HG03196 (cell line): Measurements from ENCODE around the gene CXCL17.

ENCODE experiments used
- ATAC-seq: cut with Tn5 transposase; IDR thresholded peaks from one replicate; pipeline ENCODE4 v1.9.1; 2021; ENCODE audit not compliant: unreplicated experiment

CXCL17 gene

GRCh38 chr19:42401365-42402303, 41.1 kb downstream of the CXCL17 start:
- ATAC-seq = no peak

- ATAC-seq = no peak
Observed at GRCh38 chr19:42400404-42400803, 42.3 kb downstream of the CXCL17 start.

DNA sequence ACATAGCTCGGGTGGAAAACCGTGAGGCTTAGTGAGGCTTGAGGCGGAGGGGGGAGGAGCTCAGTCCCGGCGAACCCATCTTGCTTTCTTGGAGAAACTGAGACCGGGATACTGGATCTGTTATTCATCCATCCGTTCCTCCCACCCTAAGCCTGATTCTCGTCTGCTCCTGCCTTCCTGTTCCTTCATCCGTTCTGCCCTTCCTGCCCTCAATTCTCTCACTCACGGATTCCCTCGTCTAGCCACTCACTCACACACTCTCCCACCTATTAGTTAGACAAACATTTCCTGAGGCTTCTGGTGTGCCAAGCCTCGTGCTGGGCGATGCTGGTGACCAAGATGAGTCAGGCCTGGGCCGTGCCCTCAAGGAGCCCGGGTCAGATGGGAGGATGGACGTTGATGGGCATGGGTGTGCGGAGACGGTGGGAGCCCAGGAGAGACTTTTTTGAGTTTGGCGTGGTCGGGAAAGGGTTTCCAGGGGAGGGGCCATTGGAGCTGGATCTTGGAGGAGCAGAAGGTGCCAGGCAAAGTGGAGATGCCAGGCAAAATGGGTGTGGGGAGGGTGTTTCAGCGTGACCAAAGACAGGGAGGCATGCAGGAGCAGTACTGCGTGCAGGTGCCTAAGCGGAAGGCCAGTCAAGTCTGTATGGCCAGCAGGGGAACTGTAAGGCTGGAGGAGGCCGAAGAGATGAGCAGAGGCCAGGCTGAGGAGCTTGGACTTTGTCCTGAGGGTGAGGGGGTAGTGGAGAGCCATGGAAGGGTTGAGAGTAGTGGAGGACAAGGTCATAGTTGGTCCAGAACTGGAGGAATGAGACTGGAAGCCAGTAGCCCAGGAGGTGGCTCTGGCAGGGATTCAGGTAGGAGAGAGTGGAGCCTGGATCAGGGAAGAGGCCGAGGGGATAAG, 45.2 kb downstream of the CXCL17 start:
- no peak for ATAC-seq

GRCh38 chr19:42396381-42397262, 46.1 kb downstream of the CXCL17 start:
- peak; percentile 92 for ATAC-seq

DNA sequence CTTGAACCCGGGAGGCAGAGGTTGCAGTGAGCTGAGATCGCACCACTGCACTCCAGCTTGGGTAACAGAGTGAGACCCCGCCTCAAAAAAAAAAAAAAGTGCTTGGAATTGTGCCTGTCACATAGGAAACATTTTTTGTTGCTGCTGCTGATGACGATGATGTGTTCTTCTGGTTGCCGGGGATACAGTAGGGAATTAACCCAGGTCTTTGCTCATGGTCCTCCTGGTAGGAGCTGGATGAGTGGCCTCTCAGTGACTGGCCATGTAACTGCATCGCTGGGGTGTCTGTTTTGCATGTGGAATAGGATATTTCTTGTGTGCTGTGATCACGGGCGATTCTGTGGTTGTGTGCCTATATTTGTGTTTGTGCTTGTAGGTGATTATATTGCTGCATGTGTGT, 48.0 kb downstream of the CXCL17 start:
- no peak for ATAC-seq

GRCh38 chr19:42392165-42392564, 50.6 kb downstream of the CXCL17 start:
- no peak for ATAC-seq

- ATAC-seq = no peak
Observed at GRCh38 chr19:42389899-42390298, 52.8 kb downstream of the CXCL17 start, which contains the start of gene CNFN. CNFN (minus strand) TSS chr19:42390297; CDS start chr19:42389037, 1,260 bp downstream.

DNA sequence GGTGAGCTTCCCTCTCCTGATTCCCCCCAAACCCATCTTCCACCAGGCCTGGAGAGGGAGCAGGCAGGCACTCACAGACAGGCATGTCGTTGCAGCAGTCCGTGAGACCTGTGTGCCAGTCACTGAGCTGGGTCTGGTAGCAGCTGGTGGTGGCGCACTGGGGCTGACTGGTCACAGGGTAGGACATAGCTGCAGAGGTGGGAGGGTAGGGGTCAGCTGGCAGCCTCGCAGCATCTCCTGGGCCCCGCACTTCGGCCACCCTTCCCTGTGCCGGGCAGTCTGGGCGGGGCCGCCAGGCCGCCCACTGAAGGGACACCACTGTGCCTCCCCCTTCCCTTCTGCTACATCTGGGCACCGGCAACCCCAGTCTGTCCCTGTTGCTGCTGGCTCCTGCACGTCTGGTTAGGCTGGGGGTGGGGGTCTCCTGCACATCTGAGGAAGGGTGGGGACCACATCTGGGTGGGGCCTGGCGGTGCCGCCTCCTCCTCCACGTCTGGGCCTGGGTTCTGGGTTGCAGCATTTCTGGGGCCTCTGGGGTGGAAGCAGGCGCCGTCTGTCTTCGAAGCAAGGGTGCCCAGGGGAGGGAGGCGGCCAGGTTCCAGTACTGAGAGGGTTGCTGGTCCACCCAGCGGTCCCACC, 53.8 kb downstream of the CXCL17 start:
- no peak for ATAC-seq

DNA sequence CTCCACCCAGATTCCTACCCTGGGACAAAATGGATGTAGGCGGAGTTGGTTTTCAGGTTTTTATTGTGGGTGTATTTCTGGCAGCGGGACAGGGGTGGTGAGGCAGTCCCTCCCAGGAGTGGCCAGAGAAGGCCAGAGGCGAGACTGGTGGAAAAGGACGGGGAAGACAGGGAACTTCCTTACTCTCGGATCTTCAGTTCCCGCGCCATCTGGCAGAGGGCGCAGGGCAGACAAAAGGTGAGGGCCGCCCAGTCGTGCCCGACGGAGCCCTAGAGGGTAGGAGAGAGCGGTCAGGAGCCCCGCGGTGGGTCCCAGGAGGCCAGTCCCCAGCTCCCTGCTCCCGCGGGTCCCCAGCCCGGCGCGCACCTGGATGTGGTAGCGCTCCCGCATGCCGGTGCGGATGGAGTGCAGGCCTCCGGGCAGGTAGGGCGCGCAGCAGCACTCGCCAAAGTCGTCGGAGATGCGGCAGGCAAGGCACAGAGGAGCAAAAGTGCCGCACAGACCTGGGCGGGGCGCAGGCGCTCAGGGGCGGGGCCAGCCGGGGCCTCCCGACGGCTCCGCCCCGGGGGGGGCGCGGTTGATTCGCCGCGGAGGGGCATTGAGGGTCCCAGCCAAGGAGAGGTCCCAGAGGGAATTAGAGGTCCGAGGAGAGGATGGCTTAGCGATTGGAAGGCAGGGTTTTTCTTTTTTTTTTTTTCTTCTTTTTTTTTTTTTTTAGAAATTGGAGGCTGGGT, 55.6 kb downstream of the CXCL17 start:
- ATAC-seq = no peak

DNA sequence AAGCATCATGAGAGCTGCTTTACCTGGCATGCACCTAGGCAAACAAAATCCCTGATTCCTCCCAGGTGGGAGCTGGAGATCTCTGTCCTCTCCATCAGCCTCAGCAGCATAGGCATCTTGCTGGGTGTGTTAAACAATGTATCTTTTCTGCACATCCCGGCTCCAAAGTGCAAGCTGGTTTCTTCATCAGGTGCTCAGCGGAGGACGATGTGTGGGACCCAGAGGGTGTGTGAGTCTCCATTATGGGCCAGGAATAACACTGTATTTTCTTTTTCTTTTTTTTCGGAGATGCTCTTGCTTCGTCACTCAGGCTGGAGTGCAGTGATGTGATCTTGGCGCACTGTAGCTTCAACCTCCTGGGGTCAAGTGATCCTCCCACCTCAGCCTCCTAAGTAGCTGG, 62.6 kb downstream of the CXCL17 start:
- ATAC-seq = no peak
